ENCODE data around the gene DBX2.

- TF ChIP-seq CTCF (conservative IDR thresholded peaks at IDR 0.05; ENCODE audit: low read depth, low read length) (no peak), EZH2 (IDR thresholded peaks at IDR 0.05; ENCODE audit: borderline replicate concordance, low read depth, low read length, poor library complexity, severe bottlenecking) (no peak)
Measured at GRCh38 chr12:45065125-45065626, 14.3 kb upstream of the DBX2 start.
